OCI-LY3 (cell line): ENCODE results near the gene ERMAP.

Experiments used
- EZH2phosphoT487 ChIP-seq: fragments of 200-600 bp; shearing (Covaris generic); IDR thresholded peaks from 2 replicates; pipeline ENCODE4 v1.6.1; 2018; ENCODE audit warnings: antibody characterized with exemption, mixed run types, low read depth
- TF ChIP-seq, protein P1 (sequence below): fragments of 200-600, 300-600 bp; sonication (generic); IDR thresholded peaks from 2 replicates; pipeline ENCODE4 v1.5.1; 2014; ENCODE audit warnings: antibody characterized with exemption, low read length, low read depth

DNA sequence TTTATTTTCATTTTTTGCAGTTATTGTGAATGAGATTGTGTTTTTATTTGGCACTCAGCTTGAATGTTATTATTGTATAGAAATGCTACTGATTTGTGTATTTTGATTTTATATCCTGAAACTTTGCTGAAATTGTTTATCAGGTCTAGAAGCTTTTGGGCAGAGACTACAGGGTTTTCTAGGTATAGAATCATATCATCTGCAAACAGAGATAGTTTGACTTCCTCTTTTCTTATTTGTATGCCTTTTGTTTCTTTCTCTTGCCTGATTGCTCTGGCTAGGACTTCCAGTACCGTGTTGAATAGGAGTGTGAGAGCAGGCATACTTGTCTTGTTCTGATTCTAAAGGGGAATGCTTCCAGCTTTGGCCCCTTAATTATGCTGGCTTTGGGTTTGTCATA, 56.7 kb downstream of the ERMAP start:
- TF ChIP-seq, protein P1, sequence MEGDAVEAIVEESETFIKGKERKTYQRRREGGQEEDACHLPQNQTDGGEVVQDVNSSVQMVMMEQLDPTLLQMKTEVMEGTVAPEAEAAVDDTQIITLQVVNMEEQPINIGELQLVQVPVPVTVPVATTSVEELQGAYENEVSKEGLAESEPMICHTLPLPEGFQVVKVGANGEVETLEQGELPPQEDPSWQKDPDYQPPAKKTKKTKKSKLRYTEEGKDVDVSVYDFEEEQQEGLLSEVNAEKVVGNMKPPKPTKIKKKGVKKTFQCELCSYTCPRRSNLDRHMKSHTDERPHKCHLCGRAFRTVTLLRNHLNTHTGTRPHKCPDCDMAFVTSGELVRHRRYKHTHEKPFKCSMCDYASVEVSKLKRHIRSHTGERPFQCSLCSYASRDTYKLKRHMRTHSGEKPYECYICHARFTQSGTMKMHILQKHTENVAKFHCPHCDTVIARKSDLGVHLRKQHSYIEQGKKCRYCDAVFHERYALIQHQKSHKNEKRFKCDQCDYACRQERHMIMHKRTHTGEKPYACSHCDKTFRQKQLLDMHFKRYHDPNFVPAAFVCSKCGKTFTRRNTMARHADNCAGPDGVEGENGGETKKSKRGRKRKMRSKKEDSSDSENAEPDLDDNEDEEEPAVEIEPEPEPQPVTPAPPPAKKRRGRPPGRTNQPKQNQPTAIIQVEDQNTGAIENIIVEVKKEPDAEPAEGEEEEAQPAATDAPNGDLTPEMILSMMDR, result no peak
- TF ChIP-seq EZH2phosphoT487, result no peak
